GM12872 (cell line): ENCODE measurements around the gene TBC1D22A.

ENCODE experiments used
- CTCF ChIP-seq: IDR thresholded peaks from 3 replicates; pipeline ENCODE4 v1.5.1; 2011; ENCODE audit warnings: low read depth, mild to moderate bottlenecking, low read length, moderate library complexity; ENCODE audit not compliant: insufficient read depth

TBC1D22A gene

DNA sequence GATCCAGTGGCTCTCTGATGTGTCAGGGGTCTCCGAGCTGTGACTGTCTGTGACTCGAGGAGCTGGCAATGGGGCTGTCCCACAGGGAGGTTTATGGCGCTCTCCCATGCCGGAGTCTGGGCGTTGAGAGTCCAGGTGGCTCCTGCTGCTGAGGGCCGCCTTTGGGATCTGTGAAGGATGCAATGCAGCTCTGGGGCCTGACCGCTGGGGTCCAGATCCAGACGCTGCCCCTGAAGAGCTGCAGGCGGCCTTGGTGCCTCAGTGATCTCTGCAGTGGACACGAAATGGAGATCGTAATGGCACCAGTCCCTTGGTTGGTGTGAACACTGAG, 155.3 kb downstream of the TBC1D22A start:
- TF ChIP-seq CTCF: no peak

DNA sequence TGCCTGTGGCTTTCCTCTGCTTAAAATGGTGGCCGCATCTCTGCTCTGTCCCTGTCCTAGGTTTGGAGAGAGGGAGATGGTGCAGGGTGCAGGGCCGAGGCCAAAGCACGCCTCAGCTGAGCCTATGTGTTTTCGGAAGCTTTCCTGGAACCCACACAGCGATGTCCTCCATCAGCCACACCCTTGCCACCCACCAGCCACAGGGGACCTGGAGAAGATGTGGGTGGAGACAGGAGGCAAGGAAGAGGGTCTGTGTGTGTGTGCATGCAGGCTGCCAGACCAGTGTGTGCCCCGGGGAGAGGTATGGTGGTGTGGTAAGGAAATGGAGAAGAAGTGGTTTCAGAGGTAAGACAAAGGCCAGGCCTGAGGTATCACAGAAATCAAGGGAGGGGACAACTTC, 155.7 kb downstream of the TBC1D22A start:
- TF ChIP-seq CTCF: no peak

GRCh38 chr22:46922037-46922436, 159.6 kb downstream of the TBC1D22A start:
- TF ChIP-seq CTCF: no peak

DNA sequence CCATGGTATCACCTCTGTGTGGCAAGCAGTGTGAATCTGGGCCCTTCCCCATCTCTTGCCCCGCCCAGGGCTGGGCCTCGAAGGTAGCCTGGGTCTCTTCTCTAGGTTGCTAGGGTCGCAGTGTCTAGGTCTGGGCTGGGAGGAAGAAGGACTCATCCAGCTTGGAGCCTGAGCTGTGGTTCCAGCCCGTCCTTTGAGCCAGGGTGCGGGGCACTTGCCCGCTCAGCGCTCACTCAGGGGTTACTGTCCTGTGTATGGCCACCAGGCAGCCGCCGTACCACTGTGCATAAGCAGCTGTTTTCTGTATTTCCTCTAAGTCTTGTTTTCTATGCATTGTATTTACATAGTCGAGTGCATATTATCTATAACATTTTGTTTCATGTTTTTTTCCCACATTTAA, 160.9 kb downstream of the TBC1D22A start:
- no peak for TF ChIP-seq CTCF

DNA sequence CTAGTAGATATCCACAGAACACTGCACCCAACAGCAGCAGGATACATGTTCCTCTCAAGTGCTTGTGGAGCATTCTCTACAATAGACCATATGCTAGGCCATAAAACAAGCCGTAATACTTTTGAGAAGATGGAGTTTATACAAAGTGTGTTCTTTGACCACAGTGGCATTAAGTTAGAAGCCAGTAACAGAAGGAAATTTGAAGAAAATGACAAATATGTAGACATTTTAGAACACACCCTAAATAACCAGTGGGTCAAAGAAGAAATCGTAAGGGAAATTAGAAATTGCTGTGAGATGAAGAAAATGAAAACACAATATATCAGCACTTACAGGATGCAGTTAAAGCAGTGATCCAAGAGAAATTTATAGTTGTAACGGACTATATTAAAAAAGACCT, 163.4 kb downstream of the TBC1D22A start:
- TF ChIP-seq CTCF: no peak

DNA sequence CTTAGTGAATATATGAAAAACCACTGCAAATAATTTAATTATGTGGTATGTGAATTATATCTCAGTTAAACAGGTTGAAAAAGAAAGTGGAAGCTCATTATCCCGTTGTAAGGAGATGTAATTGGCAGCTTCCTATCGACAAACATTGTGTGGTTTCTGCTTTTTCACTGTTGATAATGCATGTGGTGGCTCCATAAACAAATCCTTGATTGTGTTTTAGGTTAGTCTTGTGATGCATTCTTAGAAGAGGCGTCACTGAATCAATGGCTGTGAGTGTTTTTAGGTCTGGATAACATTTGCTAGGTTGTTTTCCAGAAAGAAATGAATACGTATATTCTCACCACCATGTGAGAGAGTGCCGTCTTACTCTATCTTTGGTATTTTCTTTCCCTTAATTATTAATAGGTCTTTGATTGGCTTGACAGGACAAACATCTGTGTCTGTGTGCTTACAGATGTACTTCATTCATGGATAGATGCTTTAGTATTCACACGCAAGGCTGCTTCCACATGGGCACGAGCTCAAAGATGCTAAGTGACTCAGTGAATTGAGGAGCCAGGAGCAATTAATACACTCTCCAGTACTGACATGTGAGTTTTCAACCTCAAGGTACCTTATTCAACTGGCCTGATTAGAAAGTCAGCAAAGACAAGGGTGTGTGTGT, 166.7 kb downstream of the TBC1D22A start:
- no peak for TF ChIP-seq CTCF

DNA sequence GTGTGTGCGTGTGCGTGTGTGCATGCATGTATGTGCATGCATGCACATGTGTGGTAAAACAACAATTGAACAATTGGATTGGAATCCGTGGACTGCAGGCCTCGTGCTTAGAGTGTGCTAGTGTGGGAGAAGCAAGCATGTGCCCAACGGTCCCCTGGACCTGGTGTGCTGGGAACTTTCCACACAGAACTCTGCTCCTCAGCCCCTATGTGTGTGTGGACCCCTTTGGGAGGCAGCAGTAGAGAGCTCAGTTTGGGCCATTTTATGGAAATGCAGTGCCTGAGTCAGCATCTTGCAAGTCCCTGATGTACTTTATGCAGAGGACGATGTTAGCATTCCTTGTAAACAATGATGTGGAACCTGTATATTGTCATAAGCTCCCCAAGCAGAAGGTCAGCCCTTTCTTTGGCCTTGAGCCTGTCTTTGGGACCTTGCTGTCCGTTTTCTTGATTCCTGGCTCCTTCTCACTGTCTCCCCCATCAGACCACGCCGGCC, 167.3 kb downstream of the TBC1D22A start:
- TF ChIP-seq CTCF: no peak
